Gastrocnemius medialis (tissue), 4 donors: ENCODE measurements around the gene CAMSAP1.

Experiments
- CTCF ChIP-seq, 5 experiments: fragments of 450-650 bp in 3 of 5; fragments of 200-600 bp in 2 of 5; sonication (generic) in 2 of 5; IDR thresholded peaks in 4 of 5; conservative IDR thresholded peaks in 1 of 5; 1 replicate in 4 of 5; 2 replicates in 1 of 5; pipeline ENCODE4 v1.5.1; 2016 to 2019; ENCODE audit warnings: antibody characterized with exemption in 5 of 5, mild to moderate bottlenecking in 3 of 5, moderate library complexity in 3 of 5
- POLR2A ChIP-seq, 2 donors: fragments of 450-650 bp; IDR thresholded peaks; one replicate each; pipeline ENCODE4 v1.6.1; 2017; ENCODE audit warnings: antibody characterized with exemption in 2 of 2, mild to moderate bottlenecking in 2 of 2, moderate library complexity in 2 of 2

GRCh38 chr9:135812961-135813360 lies 94.4 kb downstream of the CAMSAP1 start:
- no peak for TF ChIP-seq CTCF (IDR thresholded peaks at IDR 0.05 in 4 of 5, conservative IDR thresholded peaks at IDR 0.05 in 1 of 5)
- no peak for TF ChIP-seq POLR2A (IDR thresholded peaks at IDR 0.05)
